ENCODE results near the gene LARGE1. TPM values are rescaled to one million over a fixed set of nuclear protein-coding genes. Genes with fewer than 3 reads are reported as not detected.

LARGE1 gene
- total RNA-seq, 1 donor from 2014 or later = 195 TPM

GRCh38 chr22:33578752-33579151 is 341.5 kb downstream of the LARGE1 start:
- no peak for DNase-seq (ENCODE audit: low spot score, unreplicated experiment)
- H3K4me1 Mint-ChIP-seq (ENCODE audit: low read depth) = peaks cover 33% of the 10 kb centered on the region
- H3K4me3 Mint-ChIP-seq (ENCODE audit: low read depth) = no peak overlapping the region
- TF ChIP-seq CTCF (IDR thresholded peaks at IDR 0.05; ENCODE audit: unreplicated experiment) = no peak
- H3K27me3 Mint-ChIP-seq = no peaks in the 10 kb centered on the region
- H3K36me3 Mint-ChIP-seq (ENCODE audit: insufficient read depth) = peaks cover 4% of the 10 kb centered on the region
- no peaks in the 10 kb centered on the region for H3K9me3 Mint-ChIP-seq (ENCODE audit: low read depth)
- H3K27ac Mint-ChIP-seq = no peak overlapping the region

GRCh38 chr22:33577862-33578411 is 342.3 kb downstream of the LARGE1 start:
- H3K4me3 Mint-ChIP-seq (ENCODE audit: low read depth) = peak overlapping the region; percentile 18
- H3K4me1 Mint-ChIP-seq (ENCODE audit: low read depth) = peaks cover 39% of the 10 kb centered on the region

GRCh38 chr22:33576205-33576604 is 344.1 kb downstream of the LARGE1 start:
- no peak for TF ChIP-seq CTCF (IDR thresholded peaks at IDR 0.05; ENCODE audit: unreplicated experiment)
- no peaks in the 10 kb centered on the region for H3K27me3 Mint-ChIP-seq
- peaks cover 2% of the 10 kb centered on the region for H3K36me3 Mint-ChIP-seq (ENCODE audit: insufficient read depth)
- H3K27ac Mint-ChIP-seq = no peak overlapping the region
- peaks cover 39% of the 10 kb centered on the region for H3K4me1 Mint-ChIP-seq (ENCODE audit: low read depth)
- no peaks in the 10 kb centered on the region for H3K9me3 Mint-ChIP-seq (ENCODE audit: low read depth)
- H3K4me3 Mint-ChIP-seq (ENCODE audit: low read depth) = no peak overlapping the region
- no peak for DNase-seq (ENCODE audit: low spot score, unreplicated experiment)

More at GRCh38 chr22:33577862-33578411, 342.3 kb downstream of the LARGE1 start:
- DNase-seq (ENCODE audit: low spot score, unreplicated experiment) = no peak
- TF ChIP-seq CTCF (IDR thresholded peaks at IDR 0.05; ENCODE audit: unreplicated experiment) = no peak
- Mint-ChIP-seq H3K27ac (peak overlapping the region; percentile 78), H3K27me3 (no peaks in the 10 kb centered on the region), H3K9me3 (ENCODE audit: low read depth) (no peaks in the 10 kb centered on the region), H3K36me3 (ENCODE audit: insufficient read depth) (peaks cover 3% of the 10 kb centered on the region)

- DNase-seq (ENCODE audit: low spot score, unreplicated experiment) = no peak
- no peak overlapping the region for H3K27ac Mint-ChIP-seq
- no peaks in the 10 kb centered on the region for H3K9me3 Mint-ChIP-seq (ENCODE audit: low read depth)
- H3K4me3 Mint-ChIP-seq (ENCODE audit: low read depth) = no peak overlapping the region
- no peaks in the 10 kb centered on the region for H3K27me3 Mint-ChIP-seq
- peaks cover 4% of the 10 kb centered on the region for H3K36me3 Mint-ChIP-seq (ENCODE audit: insufficient read depth)
- TF ChIP-seq CTCF (IDR thresholded peaks at IDR 0.05; ENCODE audit: unreplicated experiment) = no peak
- peaks cover 39% of the 10 kb centered on the region for H3K4me1 Mint-ChIP-seq (ENCODE audit: low read depth)
These were observed 344.5 kb downstream of the LARGE1 start for GRCh38 chr22:33575771-33576170.

GRCh38 chr22:33575041-33575440 is 345.2 kb downstream of the LARGE1 start:
- Mint-ChIP-seq H3K27ac (no peak overlapping the region), H3K4me1 (ENCODE audit: low read depth) (peaks cover 39% of the 10 kb centered on the region), H3K36me3 (ENCODE audit: insufficient read depth) (peaks cover 6% of the 10 kb centered on the region), H3K27me3 (no peaks in the 10 kb centered on the region), H3K4me3 (ENCODE audit: low read depth) (no peak overlapping the region), H3K9me3 (ENCODE audit: low read depth) (no peaks in the 10 kb centered on the region)
- no peak for TF ChIP-seq CTCF (IDR thresholded peaks at IDR 0.05; ENCODE audit: unreplicated experiment)
- no peak for DNase-seq (ENCODE audit: low spot score, unreplicated experiment)
